H9 (cell line): Measurements from ENCODE around the gene ZBED2. TPM values are rescaled to one million over a fixed set of nuclear protein-coding genes. Genes with fewer than 3 reads are reported as not detected.
"Not testable (repeated sequence)": the region's sequence is repeated elsewhere in the genome, so short reads cannot be mapped to it uniquely, and the experiment has no call there.

ENCODE experiments used
- DNase-seq: peaks from one replicate; pipeline ENCODE4 v3.0.0-alpha.2; 2017
- H2AFZ ChIP-seq: one replicate; pipeline ENCODE4 v1.6.1; 2013; ENCODE audit warnings: mild to moderate bottlenecking, low read length, control low read depth, moderate library complexity
- H2AK5ac ChIP-seq: 2 replicates; pipeline ENCODE4 v1.6.1; 2013; ENCODE audit warnings: low read length, control low read depth, mixed read lengths; ENCODE audit not compliant: insufficient read length
- H2BK120ac ChIP-seq: one replicate; pipeline ENCODE4 v1.6.1; 2013; ENCODE audit warnings: low read depth, mild to moderate bottlenecking, low read length, control low read depth, inconsistent platforms; ENCODE audit not compliant: poor library complexity, severe bottlenecking
- H2BK12ac ChIP-seq: 2 replicates; pipeline ENCODE4 v1.6.1; 2013; ENCODE audit warnings: low read length, control low read depth, mixed read lengths, low read depth; ENCODE audit not compliant: insufficient read length
- H2BK15ac ChIP-seq: 2 replicates; pipeline ENCODE4 v1.6.1; 2013; ENCODE audit warnings: low read depth, low read length, control low read depth
- H2BK20ac ChIP-seq: one replicate; pipeline ENCODE4 v1.6.1; 2013; ENCODE audit warnings: low read depth, mild to moderate bottlenecking, low read length, control low read depth, inconsistent platforms; ENCODE audit not compliant: poor library complexity, severe bottlenecking
- H2BK5ac ChIP-seq: 2 replicates; pipeline ENCODE4 v1.6.1; 2013; ENCODE audit warnings: low read length, control low read depth, mixed read lengths; ENCODE audit not compliant: insufficient read length
- H3K14ac ChIP-seq: 2 replicates; pipeline ENCODE4 v1.6.1; 2013; ENCODE audit warnings: low read length, control low read depth; ENCODE audit not compliant: insufficient read depth
- H3K18ac ChIP-seq: 2 replicates; pipeline ENCODE4 v1.6.1; 2013; ENCODE audit warnings: low read depth, mild to moderate bottlenecking, mixed read lengths, low read length, control low read depth; ENCODE audit not compliant: insufficient read length
- H3K23ac ChIP-seq: 2 replicates; pipeline ENCODE4 v1.6.1; 2013; ENCODE audit warnings: low read length, control low read depth, mixed read lengths, low read depth; ENCODE audit not compliant: insufficient read length
- H3K23me2 ChIP-seq: 2 replicates; pipeline ENCODE4 v1.6.1; 2013; ENCODE audit warnings: low read depth, mild to moderate bottlenecking, mixed read lengths, low read length, control low read depth; ENCODE audit not compliant: insufficient read length, poor library complexity, severe bottlenecking
- H3K27ac ChIP-seq: 2 replicates; pipeline ENCODE4 v1.5.1; 2013; ENCODE audit warnings: low read length, control low read depth, mixed read lengths, low read depth; ENCODE audit not compliant: insufficient read length
- H3K27me3 ChIP-seq: 2 replicates; pipeline ENCODE4 v1.6.1; 2013; ENCODE audit warnings: low read length, control low read depth, inconsistent platforms; ENCODE audit not compliant: insufficient read depth
- H3K4ac ChIP-seq: 2 replicates; pipeline ENCODE4 v1.6.1; 2013; ENCODE audit warnings: low read depth, mild to moderate bottlenecking, control low read depth, inconsistent platforms, low read length, moderate library complexity
- H3K4me1 ChIP-seq: 2 replicates; pipeline ENCODE4 v1.6.1; 2013; ENCODE audit warnings: low read length, control low read depth, inconsistent platforms; ENCODE audit not compliant: insufficient read depth
- H3K4me2 ChIP-seq: 2 replicates; pipeline ENCODE4 v1.6.1; 2013; ENCODE audit warnings: low read length, control low read depth, mixed read lengths; ENCODE audit not compliant: insufficient read length, insufficient read depth
- H3K56ac ChIP-seq: 2 replicates; pipeline ENCODE4 v1.6.1; 2013; ENCODE audit warnings: low read depth, mild to moderate bottlenecking, mixed read lengths, low read length, control low read depth; ENCODE audit not compliant: insufficient read length
- H3K79me1 ChIP-seq: 2 replicates; pipeline ENCODE4 v1.6.1; 2013; ENCODE audit warnings: low read depth, mild to moderate bottlenecking, moderate library complexity, low read length, control low read depth, inconsistent platforms; ENCODE audit not compliant: insufficient read depth, poor library complexity, severe bottlenecking
- H3K79me2 ChIP-seq: 2 replicates; pipeline ENCODE4 v1.6.1; 2013; ENCODE audit warnings: low read length, control low read depth, inconsistent platforms; ENCODE audit not compliant: insufficient read depth
- H3K9ac ChIP-seq: 2 replicates; pipeline ENCODE4 v1.6.1; 2013; ENCODE audit warnings: low read length, control low read depth, mixed read lengths; ENCODE audit not compliant: insufficient read length; ENCODE audit errors: extremely low read depth
- H3K9me3 ChIP-seq: one replicate; pipeline ENCODE4 v1.6.1; 2013; ENCODE audit warnings: low read depth, low read length, inconsistent platforms; ENCODE audit not compliant: control insufficient read depth
- H3T11ph ChIP-seq: one replicate; pipeline ENCODE4 v1.6.1; 2013; ENCODE audit warnings: mild to moderate bottlenecking, low read length, control low read depth, inconsistent platforms
- H4K20me1 ChIP-seq: one replicate; pipeline ENCODE4 v1.6.1; 2013; ENCODE audit not compliant: control insufficient read depth, insufficient read length, insufficient read depth
- H4K5ac ChIP-seq: 2 replicates; pipeline ENCODE4 v1.6.1; 2013; ENCODE audit warnings: low read depth, mild to moderate bottlenecking, mixed read lengths, low read length, control low read depth; ENCODE audit not compliant: insufficient read length
- H4K8ac ChIP-seq: replicated peaks from 2 replicates; pipeline ENCODE4 v1.6.1; 2013; ENCODE audit warnings: low read length, control low read depth, mixed read lengths, low read depth; ENCODE audit not compliant: insufficient read length
- H4K91ac ChIP-seq: 2 replicates; pipeline ENCODE4 v1.6.1; 2013; ENCODE audit warnings: low read depth, mild to moderate bottlenecking, moderate library complexity, mixed read lengths, low read length, control low read depth; ENCODE audit not compliant: insufficient read length
- H3K27ac Mint-ChIP-seq, 3 experiments: 2 replicates in 2 of 3; 3 replicates in 1 of 3; pipeline ENCODE4 v1.8.0; 2020 to 2021; ENCODE audit warnings: mixed read lengths in 3 of 3, mild to moderate bottlenecking in 1 of 3, moderate library complexity in 1 of 3
- H3K27me3 Mint-ChIP-seq: 2 replicates; pipeline ENCODE4 v1.8.0; 2021; ENCODE audit warnings: low read depth, mild to moderate bottlenecking, moderate library complexity, mixed read lengths
- H3K36me3 Mint-ChIP-seq, 3 experiments: 2 replicates in 2 of 3; 3 replicates in 1 of 3; pipeline ENCODE4 v1.8.0; 2020 to 2021; ENCODE audit warnings: low read depth in 3 of 3, mixed read lengths in 3 of 3; ENCODE audit not compliant: insufficient read depth in 1 of 3
- H3K4me1 Mint-ChIP-seq, 2 experiments: 2 replicates each; pipeline ENCODE4 v1.8.0; 2020; ENCODE audit warnings: mixed read lengths in 2 of 2
- H3K4me3 Mint-ChIP-seq, 2 experiments: 2 replicates in 1 of 2; 3 replicates in 1 of 2; pipeline ENCODE4 v1.8.0; 2020 to 2021; ENCODE audit warnings: mild to moderate bottlenecking in 2 of 2, mixed read lengths in 2 of 2, moderate library complexity in 1 of 2
- H3K9me3 Mint-ChIP-seq, 2 experiments: 2 replicates in 1 of 2; 3 replicates in 1 of 2; pipeline ENCODE4 v1.8.0; 2020; ENCODE audit warnings: mild to moderate bottlenecking in 2 of 2, mixed read lengths in 2 of 2, moderate library complexity in 1 of 2
- CTCF ChIP-seq: fragments of 200-600 bp; sonication (generic); conservative IDR thresholded peaks from 3 replicates; pipeline ENCODE4 v1.8.0; 2021; ENCODE audit warnings: antibody characterized with exemption, mild to moderate bottlenecking
- WGBS: extraction: QIAGEN DNeasy Blood & Tissue Kit; methylation state at CpG from one replicate; pipeline ENCODE4 v1.1.7; 2013; ENCODE audit warnings: missing lambda C conversion rate, low lambda C conversion rate, mixed read lengths; ENCODE audit not compliant: insufficient read length; ENCODE audit errors: extremely low coverage; 5-methylcytosine and 5-hydroxymethylcytosine counted together
- total RNA-seq: library from RNA; stranded (reverse); gene quantifications from 2 replicates; pipeline ENCODE4 v1.2.1, GENCODE V29; 2021

Gene ZBED2
- total RNA-seq, 1 experiment from 2014 or later, result not detected

GRCh38 chr3:111566844-111567243 lies 28.3 kb downstream of the ZBED2 start:
- H2BK12ac ChIP-seq, result no peak overlapping the region
- H3K4me1 ChIP-seq, result no peaks in the 10 kb centered on the region
- no peak overlapping the region for H3K23ac ChIP-seq
- no peak overlapping the region for H2BK120ac ChIP-seq
- H3K27ac ChIP-seq, result no peak overlapping the region
- H3K4me3 Mint-ChIP-seq, result no peak overlapping the region
- H3K79me1 ChIP-seq, result no peaks in the 10 kb centered on the region
- H3K56ac ChIP-seq, result no peak overlapping the region
- H3K27ac Mint-ChIP-seq, result no peak overlapping the region
- peaks cover 0 to 5% of the 10 kb centered on the region in 2 experiments; a peak in 1 of 5 replicates for H3K9me3 Mint-ChIP-seq
- H4K20me1 ChIP-seq, result no peaks in the 10 kb centered on the region
- no peak for DNase-seq
- H3K27me3 Mint-ChIP-seq, result no peaks in the 10 kb centered on the region
- H3K9ac ChIP-seq, result no peak overlapping the region
- H3K23me2 ChIP-seq, result no peaks in the 10 kb centered on the region
- H3K4me2 ChIP-seq, result no peak overlapping the region
- H3K9me3 ChIP-seq, result no peaks in the 10 kb centered on the region
- H4K5ac ChIP-seq, result no peak overlapping the region
- H3K4ac ChIP-seq, result no peak overlapping the region
- H3K36me3 Mint-ChIP-seq, result peaks cover 0 to 9% (median 4%) of the 10 kb centered on the region in 3 experiments; a peak in 3 of 7 replicates
- H2BK5ac ChIP-seq, result no peak overlapping the region
- no peak overlapping the region for H2BK15ac ChIP-seq
- H2BK20ac ChIP-seq, result no peak overlapping the region
- TF ChIP-seq CTCF, result no peak
- peaks cover 0 to 8% of the 10 kb centered on the region in 2 experiments; a peak in 1 of 4 replicates for H3K4me1 Mint-ChIP-seq
- H4K91ac ChIP-seq, result no peak overlapping the region
- no peaks in the 10 kb centered on the region for H3K79me2 ChIP-seq
- H4K8ac ChIP-seq, result no peak overlapping the region
- no peak overlapping the region for H2AFZ ChIP-seq
- H2AK5ac ChIP-seq, result no peak overlapping the region
- H3K18ac ChIP-seq, result no peak overlapping the region
- WGBS, result no CpG with 5 or more reads among the region's 2 CpGs
- H3K14ac ChIP-seq, result no peak overlapping the region
- no peaks in the 10 kb centered on the region for H3K27me3 ChIP-seq
- no peak overlapping the region for H3T11ph ChIP-seq

- not testable (repeated sequence) for H3K36me3 Mint-ChIP-seq, H4K91ac ChIP-seq, DNase-seq, H3K27me3 ChIP-seq, H2BK20ac ChIP-seq, H3K79me1 ChIP-seq, H3K23ac ChIP-seq, H2AK5ac ChIP-seq, H3K9me3 ChIP-seq, H2BK12ac ChIP-seq, H2BK15ac ChIP-seq, H4K5ac ChIP-seq, H3T11ph ChIP-seq, H2BK5ac ChIP-seq, H3K27me3 Mint-ChIP-seq, H3K23me2 ChIP-seq, H3K79me2 ChIP-seq, H4K8ac ChIP-seq, H3K14ac ChIP-seq, H4K20me1 ChIP-seq, H3K9ac ChIP-seq, H3K9me3 Mint-ChIP-seq, H3K27ac ChIP-seq, H3K4ac ChIP-seq, H3K4me1 ChIP-seq, H2BK120ac ChIP-seq, H3K56ac ChIP-seq, H3K18ac ChIP-seq, H3K4me1 Mint-ChIP-seq, H3K4me2 ChIP-seq, H2AFZ ChIP-seq
- peak overlapping the region in 2 of 3 experiments; percentile 32 to 52; a peak in 2 of 7 replicates for H3K27ac Mint-ChIP-seq
- peak overlapping the region in 1 of 2 experiments; percentile 38; a peak in 2 of 5 replicates for H3K4me3 Mint-ChIP-seq
- no CpG with 5 or more reads among the region's 25 CpGs for WGBS
Measured at GRCh38 chr3:111561902-111562301, 33.2 kb downstream of the ZBED2 start.
